PFSK-1 (cell line): ENCODE results near the gene KCNN2.

Experiments used
- POLR2AphosphoS5 ChIP-seq: IDR thresholded peaks from 2 replicates; pipeline ENCODE4 v1.6.1; 2012; ENCODE audit warnings: low read depth, mild to moderate bottlenecking, control low read depth, low read length, moderate library complexity
- REST ChIP-seq, 2 experiments: IDR thresholded peaks; 2 replicates each; pipeline versions ENCODE4 v1.6.1 to v1.8.0; 2011 to 2012; ENCODE audit warnings: low read depth in 2 of 2, low read length in 2 of 2, control low read depth in 1 of 2, inconsistent platforms in 1 of 2, mild to moderate bottlenecking in 1 of 2, moderate library complexity in 1 of 2; ENCODE audit not compliant: insufficient read depth in 1 of 2
- SIN3A ChIP-seq: IDR thresholded peaks from 2 replicates; pipeline ENCODE4 v1.6.1; 2012; ENCODE audit warnings: mild to moderate bottlenecking, low read length, moderate library complexity, borderline replicate concordance; ENCODE audit not compliant: insufficient read depth
- TAF1 ChIP-seq: IDR thresholded peaks from 2 replicates; pipeline ENCODE4 v1.6.1; 2012; ENCODE audit warnings: low read length, control low read depth, borderline replicate concordance; ENCODE audit not compliant: insufficient read depth

GRCh38 chr5:114524221-114524620, 162.4 kb downstream of the KCNN2 start:
- TF ChIP-seq POLR2AphosphoS5 (no peak), TAF1 (no peak), REST (IDR thresholded peaks at IDR 0.05; ENCODE audit: insufficient read depth in 1 of 2, low read depth in 2 of 2, low read length in 2 of 2) (no peak), SIN3A (no peak)
